Heart left ventricle (tissue), 13 donors: ENCODE results near the gene MYO18B.

Experiments used
- CTCF ChIP-seq, 12 donors: fragments of 200-600 bp; sonication (generic) in 4 of 12; IDR thresholded peaks; one replicate each; pipeline versions ENCODE4 v1.5.0 to v1.8.0; 2018 to 2022; ENCODE audit warnings: antibody characterized with exemption in 12 of 12, mild to moderate bottlenecking in 5 of 12
- POLR2A ChIP-seq, 2 donors: fragments of 450-650 bp; IDR thresholded peaks; one replicate each; pipeline ENCODE4 v1.6.1; 2017; ENCODE audit warnings: antibody characterized with exemption in 2 of 2, mild to moderate bottlenecking in 2 of 2, moderate library complexity in 2 of 2
- donor health status: ischemic (EF 13 %, LVEDD 7.1; RV severe dilation, severe dysfunction).
- donor health status: DM: no; HTN: yes; CAD: no.
- donor health status: DM: no; HTN: no; CAD: no.
- donor health status: ischemic (EF 25% LVEDD 6.9; RV normal size, moderate dysfunction).
- donor health status: ischemic (EF 25% LVEDD 5.7; RV mildly dilated, moderate dysfunction).
- donor health status: ischemic (EF 35%, LVEDD 5.7; RV mildly dilated, moderate dysfunction).
- donor health status: nonischemic (EF 11% LVEDD 7.7; RV severe dilation, severe dysfunction).
- donor health status: DM: yes; HTN: yes; CAD: no.
- donor health status: PGD.
- donor health status: ischemic (EF 29% LVEDD 5.4; RV normal size, mild dysfunction).
- donor health status: nonischemic (EF 23%, LVEDD 6.1; RV moderate dilation, normal function).

GRCh38 chr22:25929321-25929878 lies 187.4 kb downstream of the MYO18B start:
- TF ChIP-seq POLR2A (IDR thresholded peaks at IDR 0.05) (no peak), CTCF (IDR thresholded peaks at IDR 0.05) (no peak)
